ENCODE data around the gene GPR107.

GPR107 gene

GRCh38 chr9:130027533-130028365, 26.0 kb upstream of the GPR107 start:
- no peak for DNase-seq (ENCODE audit: low spot score)

GRCh38 chr9:130028493-130029222, 25.0 kb upstream of the GPR107 start:
- DNase-seq (ENCODE audit: low spot score), result no peak

GRCh38 chr9:130029223-130029973, 24.3 kb upstream of the GPR107 start:
- no peak for DNase-seq (ENCODE audit: low spot score)

DNA sequence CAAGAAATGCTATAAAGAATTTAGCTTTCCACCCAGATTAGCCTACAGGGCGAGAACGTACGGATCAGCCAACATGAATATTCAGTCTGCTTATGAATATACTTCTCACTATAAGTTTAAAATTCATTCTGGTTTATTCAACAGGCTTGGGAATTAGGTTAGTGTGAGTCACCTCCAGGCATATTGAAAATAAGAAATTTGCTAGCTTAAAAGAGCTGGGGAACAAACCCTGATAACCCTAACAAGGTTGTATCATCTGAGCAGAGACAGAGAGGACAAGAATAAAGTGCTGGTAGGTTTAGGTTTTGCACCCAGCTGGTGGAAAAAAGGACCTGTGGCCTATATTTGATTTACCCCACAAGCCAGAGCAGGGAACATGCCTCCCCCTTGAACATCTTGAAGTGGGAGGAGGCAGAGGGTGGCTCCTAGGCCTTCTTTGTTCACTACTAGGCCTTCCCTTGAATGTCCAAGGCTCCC, 23.0 kb upstream of the GPR107 start:
- no peak for DNase-seq (ENCODE audit: low spot score)

DNA sequence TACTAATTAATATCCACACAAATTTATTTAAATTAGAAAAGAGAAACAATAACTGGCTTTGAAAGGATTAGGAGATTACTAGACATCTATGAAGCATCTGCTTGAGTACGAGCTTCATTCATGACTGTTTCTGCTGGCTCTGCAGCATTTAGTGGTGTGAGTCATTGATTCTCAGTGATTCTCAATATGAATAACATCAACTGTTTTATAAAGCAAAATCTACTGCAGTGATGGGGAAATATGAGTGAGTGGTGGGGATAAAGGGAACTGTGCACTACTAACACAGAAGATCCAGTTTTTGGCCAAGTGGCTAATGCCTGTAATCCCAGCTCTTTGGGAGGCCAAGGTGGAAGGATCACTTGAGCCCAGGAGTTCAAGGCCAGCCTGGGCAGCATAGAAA, 19.1 kb upstream of the GPR107 start:
- DNase-seq (ENCODE audit: low spot score), result peak; percentile 41

- DNase-seq (ENCODE audit: low spot score), result no peak
Observed at GRCh38 chr9:130036099-130036498, 17.6 kb upstream of the GPR107 start.

DNA sequence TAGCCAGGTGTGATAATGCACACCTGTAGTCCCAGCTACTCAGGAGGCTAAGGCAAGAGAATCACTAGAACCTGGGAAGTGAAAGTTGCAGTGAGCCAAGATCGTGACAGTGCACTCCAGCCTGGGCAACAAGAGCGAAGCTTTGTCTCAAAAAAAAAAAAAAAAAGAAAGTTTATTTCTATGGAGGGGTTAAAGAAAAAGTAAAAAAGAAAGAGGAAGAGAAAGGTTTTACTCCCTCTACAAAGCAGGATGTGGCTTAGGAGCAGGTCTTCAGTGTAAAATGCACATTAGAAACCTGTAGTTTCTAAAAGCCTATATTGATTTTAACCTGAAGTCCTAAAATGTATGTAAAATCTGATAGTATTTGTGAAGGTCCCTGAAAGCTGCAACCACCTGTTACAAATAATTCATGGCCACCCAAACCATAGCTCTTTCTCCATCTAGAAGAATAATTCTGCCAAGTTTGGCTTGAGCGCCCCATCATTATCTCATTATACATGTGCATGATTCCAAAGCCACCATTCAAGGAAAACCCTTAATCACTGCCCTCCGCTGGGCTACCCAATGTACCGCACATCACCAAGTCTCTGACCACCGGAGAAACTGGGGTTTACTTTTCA, 14.1 kb upstream of the GPR107 start:
- peak; percentile 38 for DNase-seq (ENCODE audit: low spot score)

GRCh38 chr9:130040984-130041647, 12.6 kb upstream of the GPR107 start:
- DNase-seq (ENCODE audit: low spot score), result no peak

- DNase-seq (ENCODE audit: low spot score), result peak; percentile 23
Observed at GRCh38 chr9:130041648-130042405, 11.9 kb upstream of the GPR107 start.

DNA sequence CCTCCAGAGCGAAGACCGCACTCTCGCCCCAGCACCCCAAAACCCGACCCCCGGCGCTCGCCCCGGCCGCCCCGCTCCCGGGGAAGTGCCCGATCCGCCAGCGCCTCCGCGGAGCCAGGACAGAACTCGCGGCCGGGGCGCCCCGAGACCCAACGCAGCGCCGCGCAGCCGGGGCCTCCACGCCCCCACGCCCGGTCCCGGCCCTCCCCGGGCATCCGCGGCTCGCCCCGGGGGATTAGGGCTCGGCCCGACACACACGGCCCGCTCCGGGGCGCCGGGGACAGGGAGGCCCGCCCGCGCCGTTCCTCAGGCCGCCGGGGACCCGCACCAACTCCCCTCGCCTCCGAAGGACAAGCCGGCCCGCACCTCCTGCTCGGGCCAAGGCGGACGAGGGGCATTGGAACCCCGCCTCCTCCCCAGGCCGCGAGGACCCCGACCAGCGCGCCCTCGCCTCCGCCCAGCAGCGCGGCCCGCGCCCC, 11.3 kb upstream of the GPR107 start:
- no peak for DNase-seq (ENCODE audit: low spot score)

- DNase-seq (ENCODE audit: low spot score), result peak; percentile 84
Observed at GRCh38 chr9:130042885-130043653, 10.6 kb upstream of the GPR107 start, which contains the start of gene FNBP1. TSS of gene FNBP1 (minus strand) at chr9:130043189. CDS start at chr9:130042975, 214 bp downstream.

DNA sequence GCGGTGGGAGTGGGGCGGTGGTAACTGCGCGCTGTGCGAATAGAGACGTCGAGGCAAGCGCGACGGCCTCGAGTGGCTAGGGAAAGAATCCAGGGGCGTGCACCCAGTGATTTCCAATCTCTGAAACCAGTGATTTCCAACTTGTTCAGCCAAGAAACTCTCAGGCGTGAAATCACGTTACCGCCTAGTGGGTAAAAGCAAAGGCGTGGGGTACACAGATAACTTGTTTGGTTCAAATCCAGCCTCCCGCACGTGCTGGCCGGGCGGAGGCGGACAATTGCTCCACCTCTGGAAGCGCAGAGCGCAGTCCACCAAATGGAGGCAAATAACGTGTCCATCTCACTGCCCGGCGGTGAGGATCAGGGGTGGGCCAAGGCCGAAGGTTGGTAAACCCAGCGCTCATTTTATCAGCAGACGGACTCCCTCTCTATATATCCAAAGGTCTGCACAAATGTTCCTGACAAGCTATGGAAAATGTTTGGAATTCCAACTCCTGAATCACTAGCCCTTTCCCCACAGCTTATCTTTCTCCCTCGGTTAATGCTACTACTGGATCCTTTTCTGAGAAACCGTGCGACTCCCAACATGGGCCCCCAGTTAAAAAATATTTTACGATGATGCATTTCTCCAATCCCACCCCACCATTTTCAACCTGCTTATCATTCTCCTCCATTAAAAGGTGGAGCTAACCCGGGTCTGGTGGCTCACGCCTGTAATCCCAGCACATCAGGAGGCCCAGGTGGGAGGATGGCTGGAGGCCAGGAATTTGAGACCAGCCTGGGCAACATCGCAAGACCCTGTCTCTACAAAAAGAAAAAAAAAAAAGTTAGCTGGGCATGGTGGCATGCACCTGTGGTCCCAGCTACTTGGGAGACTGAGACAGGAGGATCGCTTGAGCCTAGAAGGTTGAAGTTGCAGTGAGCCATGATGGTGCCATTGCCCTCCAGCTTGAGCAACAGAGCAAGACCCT, 9.8 kb upstream of the GPR107 start:
- DNase-seq (ENCODE audit: low spot score), result no peak

- no peak for DNase-seq (ENCODE audit: low spot score)
Observed at GRCh38 chr9:130045725-130046450, 7.8 kb upstream of the GPR107 start.

DNA sequence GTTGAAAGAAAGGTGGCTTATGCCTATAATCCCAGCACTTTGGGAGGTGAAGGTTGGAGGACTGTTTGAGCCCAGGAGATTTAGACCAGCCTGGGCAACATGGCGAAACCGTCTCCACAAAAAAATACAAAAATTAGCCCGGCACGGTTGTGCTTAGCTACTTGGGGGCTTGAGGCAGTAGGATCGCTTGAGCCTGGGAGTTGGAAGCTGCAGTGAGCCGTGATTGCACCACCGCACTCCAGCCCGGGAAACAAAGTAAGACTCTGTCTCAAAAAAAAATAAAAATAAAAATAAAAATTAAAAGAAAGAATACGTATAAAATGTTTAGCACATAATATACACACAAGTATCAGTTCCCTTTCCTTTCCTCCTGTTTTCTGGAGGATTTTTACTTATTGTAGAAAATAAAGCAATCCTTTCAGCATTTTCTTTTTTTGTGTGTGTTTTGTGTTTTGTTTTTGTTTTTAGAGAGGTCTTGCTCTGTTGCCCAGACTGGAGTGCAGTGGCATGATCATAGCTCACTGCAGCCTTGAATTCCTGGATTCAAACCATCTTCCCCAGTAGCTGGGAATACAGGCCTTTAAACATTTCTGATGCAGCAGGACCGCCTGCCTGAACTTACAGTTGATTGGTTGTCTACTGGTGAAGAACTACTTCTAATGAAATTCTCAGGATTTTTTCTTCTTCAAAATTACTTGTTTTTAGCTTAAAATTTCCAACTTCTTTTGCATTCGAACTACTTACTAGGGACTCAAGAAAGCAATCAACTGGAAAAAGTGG, 4.1 kb upstream of the GPR107 start:
- DNase-seq (ENCODE audit: low spot score), result no peak

- no peak for DNase-seq (ENCODE audit: low spot score)
Observed at GRCh38 chr9:130050462-130050861, 3.2 kb upstream of the GPR107 start.

DNA sequence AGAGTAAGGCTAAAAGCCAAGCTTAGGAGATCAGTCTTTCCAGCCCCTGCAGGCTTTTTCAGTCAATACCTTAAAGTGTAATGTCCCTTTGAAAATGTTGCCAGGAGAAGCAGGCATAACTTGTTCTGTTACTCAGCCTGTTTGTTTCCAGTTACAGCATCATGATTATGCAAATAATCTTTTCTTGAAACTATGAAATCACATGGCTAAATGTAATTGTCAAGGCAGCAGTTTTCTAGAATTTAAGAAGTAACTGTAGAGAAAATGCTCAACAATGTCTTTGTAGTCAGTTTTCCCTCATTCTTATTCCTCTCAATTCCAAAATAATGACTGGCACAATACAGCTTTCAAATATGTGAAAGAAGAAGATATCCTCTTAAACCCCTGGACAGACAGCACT, 1.9 kb upstream of the GPR107 start:
- no peak for DNase-seq (ENCODE audit: low spot score)

DNA sequence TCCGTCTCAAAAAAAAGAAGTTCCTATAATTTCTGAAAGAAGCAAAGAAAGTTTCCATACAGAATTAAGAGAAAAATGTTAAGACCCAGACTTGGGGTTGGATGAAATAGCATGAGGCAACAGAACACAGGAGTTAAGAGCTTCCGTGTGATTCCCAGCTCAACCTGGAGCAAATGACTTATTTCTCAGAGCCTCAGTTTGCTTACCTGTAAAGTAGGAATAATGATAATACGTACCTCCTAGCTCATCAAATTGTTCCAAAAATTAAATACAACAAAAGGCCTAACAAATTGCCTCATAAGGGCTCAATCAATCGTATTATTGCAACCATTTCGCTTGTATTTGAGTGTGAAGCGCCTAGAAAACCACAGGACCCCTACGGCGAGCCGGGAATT, 600 bp upstream of the GPR107 start:
- no peak for DNase-seq (ENCODE audit: low spot score)

Measured in Ammon's horn (tissue), 1 donor.